Pancreas (tissue), 10 donors: Measurements from ENCODE around the gene VSTM5. TPM values are rescaled to one million over a fixed set of nuclear protein-coding genes. Genes with fewer than 3 reads are reported as not detected.
"Not testable (repeated sequence)": the region's sequence is repeated elsewhere in the genome, so short reads cannot be mapped to it uniquely, and the experiment has no call there.

Source experiments
- ATAC-seq, 4 donors: fragments of 200-7000 bp; cut with Tn5 transposase; one replicate each; pipeline versions ENCODE4 v1.8.0 to v1.9.1; 2020; ENCODE audit warnings: mild to moderate bottlenecking in 4 of 4, moderate library complexity in 4 of 4
- DNase-seq, 6 donors: peaks; one replicate each; pipeline ENCODE4 v3.0.0-alpha.2; 2020
- FAIRE-seq: peaks from 2 replicates; lab custom pipeline; 2012; peaks lifted over from hg19 to GRCh38; lab: Jason Lieb, UNC
- H3K27ac ChIP-seq, 4 donors: fragments of 200-600 bp; sonication (generic); 1 replicate in 3 of 4; 2 replicates in 1 of 4; pipeline versions ENCODE4 v1.5.0 to v1.8.0; 2020
- H3K27me3 ChIP-seq, 4 donors: fragments of 200-600 bp; one replicate each; pipeline ENCODE4 v1.8.0; 2021
- H3K36me3 ChIP-seq, 3 donors: fragments of 200-600 bp; sonication (generic) in 1 of 3; one replicate each; pipeline versions ENCODE4 v1.5.0 to v1.8.0; 2020 to 2021
- H3K4me1 ChIP-seq, 3 donors: fragments of 200-600 bp; one replicate each; pipeline ENCODE4 v1.8.0; 2021
- H3K4me3 ChIP-seq, 4 donors: fragments of 200-600 bp; sonication (generic) in 2 of 4; one replicate each; pipeline versions ENCODE4 v1.5.0 to v1.8.0; 2020 to 2021
- H3K9me3 ChIP-seq, 4 donors: fragments of 200-600 bp; one replicate each; pipeline ENCODE4 v1.8.0; 2021
- WGBS, 2 donors: extraction: QIAGEN DNeasy Blood & Tissue Kit; methylation state at CpG; one replicate each; pipeline ENCODE4 v1.1.7; 2013; 5-methylcytosine and 5-hydroxymethylcytosine counted together
- intact Hi-C, 3 donors: fragments of 100-400 bp; cut with DNase I; formaldehyde crosslinking; loops; one replicate each; pipeline versions ENCODE4 v1.11.1 to v1.14.2; 2022
- polyA plus RNA-seq, 2 donors: library from polyadenylated mRNA; stranded (reverse); fragments of 200-250 nt; gene quantifications; one replicate each; pipeline ENCODE4 v1.2.3, GENCODE V29; 2013
- total RNA-seq, 6 donors: library from RNA; stranded (reverse); fragmentation: NEBNext Ultra II Directional in 4 of 6; extraction: Animal tissue kit (Norgen Biotek cat#: 25700) in 4 of 6; gene quantifications; one replicate each; pipeline versions ENCODE4 v1.2.1 to v1.2.4, GENCODE V29; 2021 to 2023
- TF ChIP-seq, protein P1 (sequence below), 4 donors: fragments of 200-600 bp; sonication (generic) in 3 of 4; IDR thresholded peaks; one replicate each; pipeline versions ENCODE4 v1.5.0 to v1.8.0; 2021; ENCODE audit warnings: antibody characterized with exemption in 4 of 4
- donor health status: healthy with polysubstance abuse.
- donor health status: DM: no; HTN: no; CAD: no; lungs with moderate emphysema.
- donor health status: DM: no; HTN: no; CAD: no.
- donor health status: control.
- donor health status: control.
- donor health status: Bipolar disorder and iron deficiency.
- donor health status: DM: yes; HTN: yes; CAD: no.
- donor health status: DM: no; HTN: no; CAD: no.
- donor health status: DM: no; HTN: no; CAD: no.
- donor health status: DM: yes; HTN: yes; CAD: no.

Gene VSTM5
- total and polyA plus RNA-seq, 8 donors: 0.18 to 0.31 (median 0.25) TPM

GRCh38 chr11:93784145-93784934, 66.1 kb downstream of the VSTM5 start, which contains the start of gene MED17:
Gene MED17, plus strand, starts transcription at chr11:93784282. Its CDS starts 232 bp downstream, at chr11:93784514.
- TF ChIP-seq, protein P1, sequence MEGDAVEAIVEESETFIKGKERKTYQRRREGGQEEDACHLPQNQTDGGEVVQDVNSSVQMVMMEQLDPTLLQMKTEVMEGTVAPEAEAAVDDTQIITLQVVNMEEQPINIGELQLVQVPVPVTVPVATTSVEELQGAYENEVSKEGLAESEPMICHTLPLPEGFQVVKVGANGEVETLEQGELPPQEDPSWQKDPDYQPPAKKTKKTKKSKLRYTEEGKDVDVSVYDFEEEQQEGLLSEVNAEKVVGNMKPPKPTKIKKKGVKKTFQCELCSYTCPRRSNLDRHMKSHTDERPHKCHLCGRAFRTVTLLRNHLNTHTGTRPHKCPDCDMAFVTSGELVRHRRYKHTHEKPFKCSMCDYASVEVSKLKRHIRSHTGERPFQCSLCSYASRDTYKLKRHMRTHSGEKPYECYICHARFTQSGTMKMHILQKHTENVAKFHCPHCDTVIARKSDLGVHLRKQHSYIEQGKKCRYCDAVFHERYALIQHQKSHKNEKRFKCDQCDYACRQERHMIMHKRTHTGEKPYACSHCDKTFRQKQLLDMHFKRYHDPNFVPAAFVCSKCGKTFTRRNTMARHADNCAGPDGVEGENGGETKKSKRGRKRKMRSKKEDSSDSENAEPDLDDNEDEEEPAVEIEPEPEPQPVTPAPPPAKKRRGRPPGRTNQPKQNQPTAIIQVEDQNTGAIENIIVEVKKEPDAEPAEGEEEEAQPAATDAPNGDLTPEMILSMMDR (IDR thresholded peaks at IDR 0.05): peak in 3 of 4 donors; percentile 12 to 44 (median 24)
- DNase-seq (peak; percentile 88 to 94 (median 90)), FAIRE-seq (no peak), ATAC-seq (peak; percentile 99 to 100 (median 99))
- peaks cover 0 to 5% (median 0%) of the 10 kb centered on the region in 3 donors for H3K36me3 ChIP-seq
- 0% methylated on average over 65 to 72 of the region's 72 CpGs for WGBS, 2 donors
- peak within 1 kb of the TSS; percentile 72 to 92 (median 83) for H3K4me3 ChIP-seq
- peaks cover 0 to 22% (median 21%) of the 10 kb centered on the region in 3 donors for H3K4me1 ChIP-seq
- no peaks in the 10 kb centered on the region for H3K9me3 ChIP-seq
- intact Hi-C loops: no loop called here
- no peaks in the 10 kb centered on the region for H3K27me3 ChIP-seq
- H3K27ac ChIP-seq: peak within 1 kb of the TSS; percentile 68 to 91 (median 82)

- ATAC-seq (peak; percentile 38 to 60 (median 51)), DNase-seq (no peak), FAIRE-seq (no peak)
- H3K4me3 ChIP-seq: peak overlapping the region; percentile 72 to 92 (median 83)
- TF ChIP-seq, protein P1 (IDR thresholded peaks at IDR 0.05): no peak
- H3K27ac ChIP-seq: peak overlapping the region; percentile 68 to 91 (median 82)
- no peaks in the 10 kb centered on the region for H3K36me3 ChIP-seq
- H3K9me3 ChIP-seq: no peaks in the 10 kb centered on the region
- intact Hi-C loops: no loop called here
- H3K27me3 ChIP-seq: no peaks in the 10 kb centered on the region
- 0 to 1% methylated on average over 10 of the region's 10 CpGs for WGBS, 2 donors
- H3K4me1 ChIP-seq: peaks cover 0 to 22% (median 21%) of the 10 kb centered on the region in 3 donors
Measured at GRCh38 chr11:93783765-93784144, 66.7 kb downstream of the VSTM5 start.

DNA sequence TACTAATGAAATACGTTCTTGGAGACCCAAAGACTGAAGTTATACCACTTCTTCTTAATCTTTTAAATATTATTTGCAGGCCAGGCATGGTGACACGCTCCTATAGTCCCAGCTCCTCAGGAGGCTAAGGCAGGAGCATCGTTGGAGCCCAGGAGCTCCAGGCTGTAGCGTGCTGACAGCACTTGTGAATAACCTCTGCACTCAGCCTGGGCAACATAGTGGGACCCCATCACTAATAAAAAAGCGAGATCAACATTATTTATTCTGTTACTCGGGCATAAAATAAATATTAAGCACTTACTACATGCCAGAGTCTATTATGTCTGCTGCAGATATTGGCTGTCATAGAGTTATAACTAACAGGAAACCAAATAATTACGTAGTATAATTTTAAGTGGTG, 67.1 kb downstream of the VSTM5 start:
- DNase-seq (no peak), ATAC-seq (no peak), FAIRE-seq (no peak)
- TF ChIP-seq, protein P1 (IDR thresholded peaks at IDR 0.05): no peak
- Histone ChIP-seq H3K27ac (peak overlapping the region in 2 of 4 donors; percentile 88 to 91), H3K4me1 (peaks cover 0 to 22% (median 21%) of the 10 kb centered on the region in 3 donors), H3K36me3 (no peaks in the 10 kb centered on the region), H3K4me3 (peak overlapping the region; percentile 72 to 92 (median 83)), H3K9me3 (no peaks in the 10 kb centered on the region), H3K27me3 (no peaks in the 10 kb centered on the region)
- intact Hi-C loops: no loop called here
- whole genome bisulfite sequencing, 2 donors: 46 to 48% methylated on average over 7 of the region's 7 CpGs

GRCh38 chr11:93775289-93775688, 75.1 kb downstream of the VSTM5 start:
- H3K4me3 ChIP-seq: no peak overlapping the region
- no peak for DNase-seq
- TF ChIP-seq, protein P1 (IDR thresholded peaks at IDR 0.05): no peak
- FAIRE-seq: no peak
- no peaks in the 10 kb centered on the region for H3K4me1 ChIP-seq
- intact Hi-C loops: no loop called here
- WGBS, 2 donors: 52 to 63% methylated on average over 2 of the region's 2 CpGs
- no peaks in the 10 kb centered on the region for H3K36me3 ChIP-seq
- no peak overlapping the region for H3K27ac ChIP-seq
- H3K9me3 ChIP-seq: no peaks in the 10 kb centered on the region
- H3K27me3 ChIP-seq: no peaks in the 10 kb centered on the region
- ATAC-seq: no peak

GRCh38 chr11:93774560-93774959, 75.9 kb downstream of the VSTM5 start:
- DNase-seq, H3K36me3 ChIP-seq, H3K27ac ChIP-seq, FAIRE-seq, H3K4me1 ChIP-seq, H3K27me3 ChIP-seq, intact Hi-C loops, H3K9me3 ChIP-seq, ATAC-seq, H3K4me3 ChIP-seq: not testable (repeated sequence)
- WGBS, 2 donors: 92 to 98% methylated on average over 2 to 3 of the region's 3 CpGs
